A549 (cell line): ENCODE data around the gene ARHGAP30. TPM values are rescaled to one million over a fixed set of nuclear protein-coding genes. Genes with fewer than 3 reads are reported as not detected.
A peak's percentile ranks its signal among the peaks of the same experiment; 100 is the strongest.

Experiments used
- ATAC-seq, 2 experiments: fragments of 200-7000 bp in 1 of 2; fragments of >200 bp in 1 of 2; cut with Nextera tagmentation in 1 of 2; cut with Tn5 transposase in 1 of 2; 3 replicates each; pipeline versions ENCODE4 v1.8.0 to v1.9.1; 2018 to 2020; ENCODE audit warnings: mild to moderate bottlenecking in 1 of 2, moderate library complexity in 1 of 2
- CTCF ChIA-PET: fragments of 300-600 bp; sonication (Branson Sonifier 250); formaldehyde crosslinking; extraction: SDS; loops from one replicate; lab custom pipeline; 2021; ENCODE audit warnings: antibody characterized with exemption, inconsistent platforms; lab: Yijun Ruan, JAX
- POLR2A ChIA-PET: fragments of 350-600 bp; formaldehyde crosslinking; extraction: SDS; loops from one replicate; lab custom pipeline; 2021; ENCODE audit warnings: antibody characterized with exemption, inconsistent platforms; lab: Yijun Ruan, JAX
- DNase-seq, 2 experiments: peaks; one replicate each; pipeline versions ENCODE4 v3.0.0 to v3.0.0-alpha.2; 2011 to 2016; ENCODE audit warnings: low read depth in 1 of 2, low spot score in 1 of 2
- FAIRE-seq: peaks from 2 replicates; lab custom pipeline; 2011; peaks lifted over from hg19 to GRCh38; lab: Jason Lieb, UNC
- H3K27ac ChIP-seq, 2 experiments: fragments of >200 bp; sonication (Bioruptor Twin); formaldehyde crosslinking; 3 replicates each; pipeline ENCODE4 v1.5.1; 2016 to 2017
- H3K4me1 ChIP-seq: fragments of >200 bp; sonication (Bioruptor Twin); formaldehyde crosslinking; 3 replicates; pipeline ENCODE4 v1.6.1; 2016
- H3K4me2 ChIP-seq: fragments of >200 bp; sonication (Bioruptor Twin); formaldehyde crosslinking; 3 replicates; pipeline ENCODE4 v1.6.1; 2016
- H3K4me3 ChIP-seq: fragments of >200 bp; sonication (Bioruptor Twin); formaldehyde crosslinking; 3 replicates; pipeline ENCODE4 v1.5.1; 2016
- H3K9me3 ChIP-seq: fragments of >200 bp; sonication (Bioruptor Twin); formaldehyde crosslinking; 3 replicates; pipeline ENCODE4 v1.6.1; 2016
- BHLHE40 ChIP-seq: IDR thresholded peaks from 2 replicates; pipeline ENCODE4 v1.6.1; 2012; ENCODE audit warnings: low read depth, low read length, inconsistent platforms
- CEBPB ChIP-seq, 2 experiments: fragments of >200 bp in 1 of 2; sonication (Bioruptor Twin) in 1 of 2; formaldehyde crosslinking in 1 of 2; IDR thresholded peaks; 2 replicates each; pipeline ENCODE4 v1.6.1; 2012 to 2016
- CHD4 ChIP-seq: fragments of 200-600 bp; sonication (generic); IDR thresholded peaks from 2 replicates; pipeline ENCODE4 v1.6.1; 2016; ENCODE audit warnings: antibody characterized with exemption, mild to moderate bottlenecking, borderline replicate concordance
- EHF ChIP-seq: fragments of 250-450 bp; sonication (Bioruptor Pico); IDR thresholded peaks from 2 replicates; pipeline ENCODE4 v1.5.0; 2020; ENCODE audit warnings: mild to moderate bottlenecking
- EP300 ChIP-seq, 2 experiments: fragments of >200 bp; sonication (Bioruptor Twin); formaldehyde crosslinking; IDR thresholded peaks; 2 replicates in 1 of 2; 3 replicates in 1 of 2; pipeline ENCODE4 v1.6.1; 2016 to 2017
- GATA3 ChIP-seq: IDR thresholded peaks from 2 replicates; pipeline ENCODE4 v1.6.1; 2012; ENCODE audit warnings: borderline replicate concordance
- HES2 ChIP-seq: fragments of >200 bp; sonication (Bioruptor Twin); formaldehyde crosslinking; IDR thresholded peaks from 2 replicates; pipeline ENCODE4 v1.6.1; 2016
- HEYL ChIP-seq: fragments of 250-450 bp; sonication (Bioruptor Pico); IDR thresholded peaks from 2 replicates; pipeline ENCODE4 v1.8.0; 2021; ENCODE audit warnings: mild to moderate bottlenecking, moderate library complexity
- HMGXB4 ChIP-seq: fragments of 250-450 bp; sonication (Bioruptor Pico); IDR thresholded peaks from 2 replicates; pipeline ENCODE4 v1.5.0; 2021; ENCODE audit warnings: mild to moderate bottlenecking, moderate library complexity, borderline replicate concordance
- HOXA7 ChIP-seq: fragments of 250-450 bp; sonication (Bioruptor Pico); IDR thresholded peaks from 2 replicates; pipeline ENCODE4 v1.5.0; 2020; ENCODE audit warnings: mild to moderate bottlenecking, moderate library complexity
- MYC ChIP-seq: IDR thresholded peaks from 2 replicates; pipeline ENCODE4 v1.6.1; 2012; ENCODE audit warnings: mild to moderate bottlenecking, inconsistent platforms, low read length, improper control_type of control experiment, borderline replicate concordance
- NFE2L2 ChIP-seq: fragments of 150-350 bp; conservative IDR thresholded peaks from 2 replicates; pipeline ENCODE4 v1.6.1; 2014; ENCODE audit warnings: low read length
- POLR2A ChIP-seq: IDR thresholded peaks from 2 replicates; pipeline ENCODE4 v1.6.1; 2012; ENCODE audit warnings: mild to moderate bottlenecking, low read length
- RFX5 ChIP-seq: fragments of 450-650 bp; IDR thresholded peaks from 2 replicates; pipeline ENCODE4 v1.7.1; 2014; ENCODE audit warnings: antibody characterized with exemption, mild to moderate bottlenecking, moderate library complexity
- SREBF2 ChIP-seq: fragments of 450-650 bp; IDR thresholded peaks from 2 replicates; pipeline ENCODE4 v1.6.1; 2014; ENCODE audit warnings: mild to moderate bottlenecking, moderate library complexity
- TFCP2L1 ChIP-seq: fragments of 250-450 bp; sonication (Bioruptor Pico); IDR thresholded peaks from 2 replicates; pipeline ENCODE4 v1.5.0; 2021; ENCODE audit warnings: mild to moderate bottlenecking
- ZC3H11A ChIP-seq: fragments of 450-650 bp; IDR thresholded peaks from 2 replicates; pipeline ENCODE4 v1.6.1; 2014; ENCODE audit warnings: antibody characterized with exemption, mild to moderate bottlenecking
- ZFP36 ChIP-seq: fragments of 450-650 bp; IDR thresholded peaks from 2 replicates; pipeline ENCODE4 v1.6.1; 2014; ENCODE audit warnings: borderline replicate concordance; ENCODE audit not compliant: partially characterized antibody
- WGBS: methylation state at CpG from one replicate; pipeline ENCODE4 v1.1.6; 2017; ENCODE audit errors: missing lambda C conversion rate; 5-methylcytosine and 5-hydroxymethylcytosine counted together
- polyA plus RNA-seq, 4 experiments: library from polyadenylated mRNA; depleted of rRNA in 3 of 4; stranded (reverse); fragments of >200 nt; fragmentation: RNase III in 1 of 4; extraction: RNeasy Plus Mini Kit Qiagen cat#74134 plus additional on column Dnase treatment in 1 of 4; gene quantifications; 2 replicates in 3 of 4; 3 replicates in 1 of 4; pipeline ENCODE4 v1.2.3, GENCODE V29; 2011 to 2017
- TF ChIP-seq, protein P1 (sequence below): IDR thresholded peaks from 2 replicates; pipeline ENCODE4 v1.6.1; 2012
- TF ChIP-seq, protein P2 (sequence below): fragments of 200-600 bp; sonication (generic); IDR thresholded peaks from 2 replicates; pipeline ENCODE4 v1.6.1; 2016; ENCODE audit warnings: antibody characterized with exemption, mild to moderate bottlenecking, moderate library complexity

Gene ARHGAP30
- polyA plus RNA-seq, 2 of the 4 experiments (the other 2 are of a cell fraction): 0.06 to 0.13 TPM

GRCh38 chr1:161013131-161013487 is 56.6 kb downstream of the ARHGAP30 start:
- FAIRE-seq (no peak), DNase-seq (no peak), ATAC-seq (peak; percentile 26 to 44; a peak in 4 of 6 replicates)
- Histone ChIP-seq H3K27ac (peak overlapping the region; percentile 83 to 92), H3K9me3 (no peaks in the 10 kb centered on the region), H3K4me1 (peaks cover 66% of the 10 kb centered on the region), H3K4me2 (peak overlapping the region; percentile 84), H3K4me3 (peak overlapping the region; percentile 31)
- TF ChIP-seq HOXA7 (CRISPR knock-in tag) (no peak), SREBF2 (no peak), NFE2L2 (no peak), HMGXB4 (CRISPR knock-in tag) (no peak), POLR2A (no peak), ZFP36 (no peak), CHD4 (no peak), EHF (no peak), BHLHE40 (no peak)
- TF ChIP-seq, protein P1, sequence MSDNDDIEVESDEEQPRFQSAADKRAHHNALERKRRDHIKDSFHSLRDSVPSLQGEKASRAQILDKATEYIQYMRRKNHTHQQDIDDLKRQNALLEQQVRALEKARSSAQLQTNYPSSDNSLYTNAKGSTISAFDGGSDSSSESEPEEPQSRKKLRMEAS: no peak
- POLR2A ChIA-PET: interaction anchor here (0.7 to 1.5 kb wide), 5 partner anchors 11 to 120 kb away, joined by 3 to 9 read pairs (median 4); partner anchors contain the start of genes DEDD and USF1
- CTCF ChIA-PET: interaction anchor here (1.0 to 5.9 kb wide), 5 partner anchors 13 to 128 kb away, joined by 3 to 31 read pairs (median 3); partner anchors contain the start of gene KLHDC9

GRCh38 chr1:161012420-161012819 is 57.3 kb downstream of the ARHGAP30 start:
- CTCF ChIA-PET: interaction anchor here (1.4 to 5.9 kb wide), 3 partner anchors 15 to 85 kb away, joined by 3 to 31 read pairs (median 13); partner anchors contain the start of gene KLHDC9
- POLR2A ChIA-PET: no interaction called here
- Histone ChIP-seq H3K4me1 (peaks cover 60% of the 10 kb centered on the region), H3K9me3 (no peaks in the 10 kb centered on the region), H3K27ac (peak overlapping the region; percentile 83 to 92)
- ATAC-seq: no peak
- no peak for FAIRE-seq
- TF ChIP-seq ZC3H11A: peak; percentile 69
- TF ChIP-seq HMGXB4 (CRISPR knock-in tag): no peak
- no peak for TF ChIP-seq HEYL
- TF ChIP-seq, all 56 proteins: peak for 1
- 87% methylated on average over 3 of the region's 3 CpGs for WGBS
- no peak for DNase-seq
- Histone ChIP-seq H3K4me2 (peak overlapping the region; percentile 84), H3K4me3 (no peak overlapping the region)

DNA sequence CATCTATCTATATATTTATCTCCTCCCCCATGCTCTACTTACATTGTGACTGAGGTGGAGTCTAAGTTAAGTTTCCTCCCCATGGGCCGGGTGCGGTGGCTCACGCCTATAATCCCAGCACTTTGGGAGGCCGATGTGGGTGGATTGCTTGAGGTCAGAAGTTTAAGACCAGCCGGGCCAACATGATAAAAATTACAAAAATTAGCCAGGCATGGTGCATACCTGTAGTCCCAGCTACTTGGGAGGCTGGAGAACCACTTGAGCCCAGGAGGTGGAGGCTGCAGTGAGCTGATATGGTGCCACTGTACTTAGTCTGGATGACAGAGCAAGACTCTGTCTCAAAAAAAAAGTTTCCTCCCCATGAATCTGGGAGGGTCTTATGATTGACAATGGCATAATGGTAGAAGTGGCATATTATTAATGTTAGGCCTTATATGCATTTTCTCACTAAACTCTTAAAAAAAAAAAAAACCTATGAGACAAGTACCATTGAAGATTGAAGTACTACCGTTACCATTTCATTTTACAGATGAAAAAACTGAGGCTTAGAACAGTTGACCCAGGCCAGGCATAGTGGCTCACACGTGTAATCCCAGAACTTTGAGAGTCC is 60.0 kb downstream of the ARHGAP30 start:
- Histone ChIP-seq H3K4me3 (no peak overlapping the region), H3K4me2 (peak overlapping the region; percentile 29; the same call in 2 of the 3 replicates), H3K4me1 (peaks cover 45% of the 10 kb centered on the region), H3K9me3 (no peaks in the 10 kb centered on the region), H3K27ac (peak overlapping the region in 1 of 2 experiments; percentile 65; a peak in 3 of 6 replicates)
- POLR2A ChIA-PET: no interaction called here
- 77% methylated on average over 7 of the region's 7 CpGs for WGBS
- CTCF ChIA-PET: interaction anchor here (0.6 to 5.9 kb wide), 5 partner anchors 12 to 334 kb away, joined by 3 to 31 read pairs (median 13); partner anchors contain the start of gene KLHDC9
- TF ChIP-seq RFX5: no peak
- TF ChIP-seq, protein P1: no peak
- ATAC-seq: no peak
- no peak for FAIRE-seq
- no peak for DNase-seq

- ATAC-seq (no peak), DNase-seq (no peak), FAIRE-seq (no peak)
- Histone ChIP-seq H3K27ac (peak overlapping the region in 1 of 2 experiments; percentile 65; a peak in 3 of 6 replicates), H3K4me2 (peak overlapping the region; percentile 29), H3K4me3 (no peak overlapping the region), H3K9me3 (no peaks in the 10 kb centered on the region), H3K4me1 (peaks cover 38% of the 10 kb centered on the region)
- CTCF ChIA-PET: interaction anchor here (0.6 to 3.3 kb wide), 4 partner anchors 11 to 129 kb away, joined by 3 to 16 read pairs (median 5); no protein-coding TSS in a partner anchor
- 61% methylated on average over 4 of the region's 4 CpGs for WGBS
- POLR2A ChIA-PET: no interaction called here
- TF ChIP-seq MYC: no peak
- TF ChIP-seq GATA3: peak; percentile 65
- TF ChIP-seq ZC3H11A: no peak
- 0 out of 2 replicates have a peak, but pooled peaks have one; percentile 19 for TF ChIP-seq HES2
- no peak for TF ChIP-seq TFCP2L1
- TF ChIP-seq, protein P2, sequence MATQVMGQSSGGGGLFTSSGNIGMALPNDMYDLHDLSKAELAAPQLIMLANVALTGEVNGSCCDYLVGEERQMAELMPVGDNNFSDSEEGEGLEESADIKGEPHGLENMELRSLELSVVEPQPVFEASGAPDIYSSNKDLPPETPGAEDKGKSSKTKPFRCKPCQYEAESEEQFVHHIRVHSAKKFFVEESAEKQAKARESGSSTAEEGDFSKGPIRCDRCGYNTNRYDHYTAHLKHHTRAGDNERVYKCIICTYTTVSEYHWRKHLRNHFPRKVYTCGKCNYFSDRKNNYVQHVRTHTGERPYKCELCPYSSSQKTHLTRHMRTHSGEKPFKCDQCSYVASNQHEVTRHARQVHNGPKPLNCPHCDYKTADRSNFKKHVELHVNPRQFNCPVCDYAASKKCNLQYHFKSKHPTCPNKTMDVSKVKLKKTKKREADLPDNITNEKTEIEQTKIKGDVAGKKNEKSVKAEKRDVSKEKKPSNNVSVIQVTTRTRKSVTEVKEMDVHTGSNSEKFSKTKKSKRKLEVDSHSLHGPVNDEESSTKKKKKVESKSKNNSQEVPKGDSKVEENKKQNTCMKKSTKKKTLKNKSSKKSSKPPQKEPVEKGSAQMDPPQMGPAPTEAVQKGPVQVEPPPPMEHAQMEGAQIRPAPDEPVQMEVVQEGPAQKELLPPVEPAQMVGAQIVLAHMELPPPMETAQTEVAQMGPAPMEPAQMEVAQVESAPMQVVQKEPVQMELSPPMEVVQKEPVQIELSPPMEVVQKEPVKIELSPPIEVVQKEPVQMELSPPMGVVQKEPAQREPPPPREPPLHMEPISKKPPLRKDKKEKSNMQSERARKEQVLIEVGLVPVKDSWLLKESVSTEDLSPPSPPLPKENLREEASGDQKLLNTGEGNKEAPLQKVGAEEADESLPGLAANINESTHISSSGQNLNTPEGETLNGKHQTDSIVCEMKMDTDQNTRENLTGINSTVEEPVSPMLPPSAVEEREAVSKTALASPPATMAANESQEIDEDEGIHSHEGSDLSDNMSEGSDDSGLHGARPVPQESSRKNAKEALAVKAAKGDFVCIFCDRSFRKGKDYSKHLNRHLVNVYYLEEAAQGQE: no peak
- TF ChIP-seq EP300 (IDR thresholded peaks at IDR 0.05): peak in 1 of 2 experiments; percentile 50; a peak in 2 of 5 replicates
- peak; percentile 61 to 74; a peak in 3 of 4 replicates for TF ChIP-seq CEBPB (IDR thresholded peaks at IDR 0.05)
Measured at GRCh38 chr1:161008869-161009510, 60.7 kb downstream of the ARHGAP30 start.
